CD4-positive, CD25-positive, alpha-beta regulatory T cell (primary cell): ENCODE results near the gene NUP85. TPM values are rescaled to one million over a fixed set of nuclear protein-coding genes. Genes with fewer than 3 reads are reported as not detected.
"Not testable (repeated sequence)": the region's sequence is repeated elsewhere in the genome, so short reads cannot be mapped to it uniquely, and the experiment has no call there.

Experiments used
- ATAC-seq, 2 donors: fragments of 150-1000 bp; cut with Tn5 transposase; one replicate each; pipeline ENCODE4 v1.10.0; 2021; ENCODE audit warnings: low read depth in 2 of 2, moderate number of reproducible peaks in 2 of 2, moderate library complexity in 1 of 2
- DNase-seq, 3 donors: peaks; one replicate each; pipeline versions ENCODE4 v3.0.0 to v3.0.0-alpha.2; 2012 to 2022; ENCODE audit warnings: mixed read lengths in 1 of 3
- H3K27ac ChIP-seq: one replicate; pipeline ENCODE4 v1.7.0; 2013; ENCODE audit warnings: mild to moderate bottlenecking, low read length; ENCODE audit not compliant: insufficient read depth, poor library complexity, severe bottlenecking
- H3K27me3 ChIP-seq: one replicate; pipeline ENCODE4 v1.7.0; 2013; ENCODE audit warnings: low read length; ENCODE audit not compliant: control insufficient read depth, insufficient read depth
- H3K36me3 ChIP-seq: one replicate; pipeline ENCODE4 v1.7.0; 2013; ENCODE audit warnings: mild to moderate bottlenecking, low read length, moderate library complexity; ENCODE audit not compliant: control insufficient read depth, insufficient read depth
- H3K4me1 ChIP-seq: 2 replicates; pipeline ENCODE4 v1.7.0; 2013; ENCODE audit warnings: mild to moderate bottlenecking, low read length; ENCODE audit not compliant: insufficient read depth, control insufficient read depth, poor library complexity, severe bottlenecking
- H3K4me3 ChIP-seq: one replicate; pipeline ENCODE4 v1.7.0; 2013; ENCODE audit warnings: low read depth, mild to moderate bottlenecking, low read length, moderate library complexity
- H3K9me3 ChIP-seq, 2 experiments: 1 replicate in 1 of 2; 2 replicates in 1 of 2; pipeline ENCODE4 v1.7.0; 2013; ENCODE audit warnings: low read length in 2 of 2, mild to moderate bottlenecking in 1 of 2, moderate library complexity in 1 of 2; ENCODE audit not compliant: control insufficient read depth in 2 of 2
- H3K27ac Mint-ChIP-seq, 3 donors: one replicate each; pipeline ENCODE4 v1.8.0; 2020 to 2022; ENCODE audit warnings: mild to moderate bottlenecking in 3 of 3, mixed read lengths in 3 of 3, moderate library complexity in 2 of 3
- H3K27me3 Mint-ChIP-seq: one replicate; pipeline ENCODE4 v1.8.0; 2022; ENCODE audit warnings: mild to moderate bottlenecking, mixed read lengths
- H3K36me3 Mint-ChIP-seq: one replicate; pipeline ENCODE4 v1.8.0; 2020; ENCODE audit warnings: mixed read lengths
- H3K4me1 Mint-ChIP-seq, 4 donors: one replicate each; pipeline ENCODE4 v1.8.0; 2020 to 2022; ENCODE audit warnings: mixed read lengths in 4 of 4, mild to moderate bottlenecking in 1 of 4
- H3K4me3 Mint-ChIP-seq, 4 donors: one replicate each; pipeline ENCODE4 v1.8.0; 2020 to 2022; ENCODE audit warnings: mild to moderate bottlenecking in 4 of 4, mixed read lengths in 4 of 4, moderate library complexity in 3 of 4
- H3K9me3 Mint-ChIP-seq, 7 donors: one replicate each; pipeline ENCODE4 v1.8.0; 2020 to 2022; ENCODE audit warnings: mixed read lengths in 7 of 7, mild to moderate bottlenecking in 3 of 7, moderate library complexity in 2 of 7
- polyA plus RNA-seq, 4 donors: library from polyadenylated mRNA; unstranded; fragments of 300-500 nt; fragmentation: Illumina TruSeq; gene quantifications; one replicate each; pipeline ENCODE4 v1.2.3, GENCODE V29; 2021
- total RNA-seq: library from RNA; stranded (reverse); gene quantifications from one replicate; pipeline ENCODE4 v1.2.3, GENCODE V29; 2022

NUP85 gene
- total and polyA plus RNA-seq, 5 donors from 2014 or later, result 31.1 to 79.5 (median 46.4) TPM

DNA sequence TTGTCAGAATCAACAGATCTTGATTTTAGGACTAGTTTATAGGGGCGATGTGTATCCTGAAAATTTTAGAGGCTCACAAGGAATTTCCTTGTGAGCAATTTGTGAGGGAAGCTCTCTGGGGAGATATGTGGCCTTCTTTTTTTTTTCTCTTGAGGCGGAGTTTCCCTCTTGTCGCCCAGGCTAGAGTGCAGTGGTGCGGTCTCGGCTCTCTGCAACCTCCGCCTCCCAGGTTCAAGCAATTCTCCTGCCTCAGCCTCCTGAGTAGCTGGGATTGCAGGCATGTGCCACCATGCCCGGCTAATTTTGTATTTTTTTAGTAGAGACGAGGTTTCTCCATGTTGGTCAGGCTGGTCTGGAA is 1.6 kb downstream of the NUP85 start:
- not testable (repeated sequence) for DNase-seq, H3K36me3 Mint-ChIP-seq, H3K9me3 Mint-ChIP-seq, H3K27me3 Mint-ChIP-seq, ATAC-seq, H3K27me3 ChIP-seq, H3K27ac ChIP-seq, H3K4me3 ChIP-seq, H3K9me3 ChIP-seq
- peaks cover 19% of the 10 kb centered on the region for H3K4me1 ChIP-seq
- Mint-ChIP-seq H3K4me1 (peaks cover 5 to 30% (median 18%) of the 10 kb centered on the region in 4 donors), H3K4me3 (peak overlapping the region; percentile 95 to 96 (median 96)), H3K27ac (peak overlapping the region in 2 of 3 donors; percentile 9 to 97)
- peaks cover 32% of the 10 kb centered on the region for H3K36me3 ChIP-seq

DNA sequence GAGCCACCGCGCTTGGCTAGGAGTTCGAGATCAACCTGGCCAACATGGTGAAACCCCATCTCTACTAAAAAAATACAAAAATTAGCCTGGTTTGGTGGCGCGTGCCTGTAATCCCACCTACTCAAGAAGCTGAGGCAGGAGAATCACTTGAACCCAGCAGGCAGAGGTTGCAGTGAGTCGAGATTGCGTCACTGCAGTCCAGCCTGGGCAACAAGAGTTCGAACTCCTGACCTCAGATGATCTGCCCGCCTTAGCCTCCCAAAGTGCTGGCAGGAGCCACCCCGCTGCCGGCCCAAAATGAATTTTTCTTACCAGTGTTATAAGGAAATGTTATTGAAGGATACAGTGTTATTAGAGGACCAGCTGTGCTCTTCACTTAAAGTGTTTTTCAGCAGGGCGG is 2.3 kb downstream of the NUP85 start:
- ATAC-seq (no peak), DNase-seq (no peak)
- Mint-ChIP-seq H3K4me1 (peaks cover 5 to 30% (median 18%) of the 10 kb centered on the region in 4 donors), H3K9me3 (no peaks in the 10 kb centered on the region), H3K4me3 (peak overlapping the region in 3 of 4 donors; percentile 38 to 76 (median 46)), H3K27me3 (no peaks in the 10 kb centered on the region), H3K27ac (peak overlapping the region in 1 of 3 donors; percentile 26), H3K36me3 (peaks cover 9% of the 10 kb centered on the region)
- Histone ChIP-seq H3K36me3 (peaks cover 38% of the 10 kb centered on the region), H3K4me1 (peaks cover 19% of the 10 kb centered on the region), H3K27me3 (no peaks in the 10 kb centered on the region), H3K4me3 (no peak overlapping the region), H3K27ac (no peak overlapping the region), H3K9me3 (no peaks in the 10 kb centered on the region)

DNA sequence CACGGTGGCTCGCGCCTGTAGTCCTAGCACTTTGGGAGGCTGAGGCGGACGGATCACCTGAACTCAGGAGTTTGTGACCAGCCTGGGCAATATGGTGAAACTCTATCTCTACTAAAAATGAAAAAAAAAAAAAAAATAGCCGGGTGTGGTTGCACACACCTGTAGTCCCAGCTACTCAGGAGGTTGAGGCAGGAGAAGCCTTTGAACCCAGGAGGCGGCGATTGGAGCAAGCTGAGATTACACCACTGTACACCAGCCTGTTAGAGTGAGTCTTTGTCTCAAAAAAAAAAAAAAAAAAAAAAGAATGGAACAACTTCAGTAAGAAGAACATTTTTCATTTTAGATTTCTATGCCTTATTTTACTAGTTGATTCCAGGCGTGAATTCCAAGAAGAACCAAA is 2.7 kb downstream of the NUP85 start:
- no peak for ATAC-seq

DNA sequence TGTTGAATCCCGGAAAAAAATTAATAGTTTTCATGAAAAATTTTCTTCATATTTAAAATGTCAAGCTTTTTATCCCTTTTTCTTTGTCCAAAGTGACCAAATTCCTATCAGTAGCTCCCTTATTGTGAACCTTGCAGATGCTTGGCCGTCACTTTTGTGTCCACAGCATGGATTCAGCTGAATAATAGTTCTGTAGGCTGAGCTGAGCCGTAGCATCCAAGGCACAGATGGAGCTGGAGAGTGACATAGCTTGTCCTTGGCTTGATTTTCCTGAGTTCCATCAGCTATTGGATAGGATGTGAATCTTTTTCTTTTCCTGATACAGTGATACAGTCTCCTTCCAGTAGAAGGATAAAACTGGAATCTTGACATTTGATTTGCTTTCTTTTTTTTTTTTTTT is 3.6 kb downstream of the NUP85 start:
- Mint-ChIP-seq H3K27ac (peak overlapping the region in 1 of 3 donors; percentile 54), H3K36me3 (peaks cover 15% of the 10 kb centered on the region), H3K4me1 (peaks cover 5 to 30% (median 18%) of the 10 kb centered on the region in 4 donors), H3K27me3 (no peaks in the 10 kb centered on the region), H3K9me3 (no peaks in the 10 kb centered on the region), H3K4me3 (peak overlapping the region in 2 of 4 donors; percentile 58 to 67)
- no peaks in the 10 kb centered on the region for H3K27me3 ChIP-seq
- peaks cover 18% of the 10 kb centered on the region for H3K4me1 ChIP-seq
- DNase-seq (no peak), ATAC-seq (no peak)
- H3K36me3 ChIP-seq, result peaks cover 48% of the 10 kb centered on the region
- H3K4me3 ChIP-seq, result no peak overlapping the region
- no peak overlapping the region for H3K27ac ChIP-seq
- H3K9me3 ChIP-seq, result no peaks in the 10 kb centered on the region

More for the DNA sequence above, 2.7 kb downstream of the NUP85 start:
- no peaks in the 10 kb centered on the region for H3K27me3 ChIP-seq
- DNase-seq, result no peak
- H3K36me3 ChIP-seq, result peaks cover 42% of the 10 kb centered on the region
- peaks cover 19% of the 10 kb centered on the region for H3K4me1 ChIP-seq
- H3K9me3 ChIP-seq, result no peaks in the 10 kb centered on the region
- H3K9me3 Mint-ChIP-seq, result no peaks in the 10 kb centered on the region
- peaks cover 5 to 30% (median 18%) of the 10 kb centered on the region in 4 donors for H3K4me1 Mint-ChIP-seq
- H3K27ac ChIP-seq, result no peak overlapping the region
- H3K27ac Mint-ChIP-seq, result peak overlapping the region in 2 of 3 donors; percentile 26 to 54
- peak overlapping the region in 2 of 4 donors; percentile 67 to 76 for H3K4me3 Mint-ChIP-seq
- no peak overlapping the region for H3K4me3 ChIP-seq
- H3K36me3 Mint-ChIP-seq, result peaks cover 13% of the 10 kb centered on the region
- no peaks in the 10 kb centered on the region for H3K27me3 Mint-ChIP-seq

DNA sequence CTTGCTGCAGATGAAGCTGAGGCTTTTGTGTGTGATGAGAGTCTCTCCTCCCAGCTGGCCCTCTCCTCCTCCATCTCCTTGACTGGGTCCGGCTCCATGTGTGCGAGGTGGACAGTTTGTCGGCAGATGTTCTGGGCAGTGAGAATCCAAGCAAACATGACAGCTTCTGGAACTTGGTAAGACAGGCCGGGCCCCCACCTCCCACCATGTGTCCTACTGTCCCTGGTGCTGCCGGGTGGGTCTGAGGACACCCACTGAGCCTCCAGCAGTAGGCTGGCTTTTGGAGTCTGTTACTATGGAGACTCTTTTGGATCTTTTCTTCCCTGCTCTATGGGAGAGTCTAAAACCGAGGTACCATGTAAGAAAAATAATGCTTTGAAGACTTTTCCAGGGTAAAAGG is 12.7 kb downstream of the NUP85 start:
- Mint-ChIP-seq H3K9me3 (no peaks in the 10 kb centered on the region), H3K4me1 (peaks cover 5 to 6% (median 6%) of the 10 kb centered on the region in 4 donors), H3K27ac (no peak overlapping the region), H3K4me3 (no peak overlapping the region), H3K27me3 (no peaks in the 10 kb centered on the region), H3K36me3 (peaks cover 39% of the 10 kb centered on the region)
- Histone ChIP-seq H3K4me1 (no peaks in the 10 kb centered on the region), H3K27me3 (no peaks in the 10 kb centered on the region), H3K4me3 (no peak overlapping the region), H3K9me3 (no peaks in the 10 kb centered on the region), H3K27ac (no peak overlapping the region), H3K36me3 (peaks cover 67% of the 10 kb centered on the region)
- ATAC-seq (no peak), DNase-seq (no peak)

DNA sequence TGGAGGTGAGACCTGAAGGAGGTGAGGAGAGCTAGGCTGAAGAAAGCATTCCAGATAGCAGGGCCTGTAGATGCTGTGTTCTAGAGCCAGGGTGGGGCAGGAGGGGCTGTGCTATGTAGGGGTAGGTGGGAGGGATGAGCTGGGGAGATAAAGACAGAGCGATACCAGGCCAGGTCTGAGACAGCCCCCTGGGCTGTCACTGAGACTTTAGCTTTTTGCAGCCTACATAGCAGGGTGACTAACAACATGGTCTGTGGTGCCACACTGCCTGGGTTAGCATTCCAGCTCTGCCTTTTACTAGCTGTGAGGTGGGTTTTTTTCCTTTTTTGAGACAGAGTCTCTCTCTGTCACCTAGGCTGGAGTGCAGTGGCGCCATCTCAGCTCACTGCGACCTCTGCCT is 14.3 kb downstream of the NUP85 start:
- no peak for DNase-seq
- Mint-ChIP-seq H3K4me1 (peaks cover 5 to 6% (median 6%) of the 10 kb centered on the region in 4 donors), H3K36me3 (peaks cover 37% of the 10 kb centered on the region), H3K4me3 (no peak overlapping the region), H3K27me3 (no peaks in the 10 kb centered on the region), H3K9me3 (no peaks in the 10 kb centered on the region), H3K27ac (peak overlapping the region in 1 of 3 donors; percentile 82)
- no peak overlapping the region for H3K27ac ChIP-seq
- H3K4me3 ChIP-seq, result no peak overlapping the region
- no peaks in the 10 kb centered on the region for H3K9me3 ChIP-seq
- no peaks in the 10 kb centered on the region for H3K4me1 ChIP-seq
- no peaks in the 10 kb centered on the region for H3K27me3 ChIP-seq
- H3K36me3 ChIP-seq, result peaks cover 61% of the 10 kb centered on the region
- no peak for ATAC-seq

DNA sequence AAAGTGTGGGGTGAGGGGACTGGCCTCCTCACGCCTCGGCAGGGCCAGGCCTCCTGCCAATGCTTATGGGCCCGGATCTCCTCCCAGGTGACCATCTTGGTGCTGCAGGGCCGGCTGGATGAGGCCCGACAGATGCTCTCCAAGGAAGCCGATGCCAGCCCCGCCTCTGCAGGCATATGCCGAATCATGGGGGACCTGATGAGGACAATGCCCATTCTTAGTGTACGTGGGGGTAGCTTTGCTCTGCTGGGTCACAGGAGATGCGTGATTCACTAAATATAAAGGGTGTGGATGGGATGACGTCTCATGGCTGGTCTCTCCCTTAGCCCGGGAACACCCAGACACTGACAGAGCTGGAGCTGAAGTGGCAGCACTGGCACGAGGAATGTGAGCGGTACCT is 19.5 kb downstream of the NUP85 start:
- H3K36me3 Mint-ChIP-seq, result peaks cover 29% of the 10 kb centered on the region
- peaks cover 0 to 4% (median 2%) of the 10 kb centered on the region in 4 donors for H3K4me1 Mint-ChIP-seq
- no peak overlapping the region for H3K27ac Mint-ChIP-seq
- DNase-seq, result no peak
- no peaks in the 10 kb centered on the region for H3K27me3 Mint-ChIP-seq
- no peaks in the 10 kb centered on the region for H3K9me3 Mint-ChIP-seq
- H3K4me3 Mint-ChIP-seq, result peak overlapping the region in 1 of 4 donors; percentile 32
- peaks cover 55% of the 10 kb centered on the region for H3K36me3 ChIP-seq
- H3K27me3 ChIP-seq, result no peaks in the 10 kb centered on the region
- H3K4me1 ChIP-seq, result no peaks in the 10 kb centered on the region
- no peak overlapping the region for H3K27ac ChIP-seq
- no peaks in the 10 kb centered on the region for H3K9me3 ChIP-seq
- ATAC-seq, result no peak
- H3K4me3 ChIP-seq, result no peak overlapping the region

DNA sequence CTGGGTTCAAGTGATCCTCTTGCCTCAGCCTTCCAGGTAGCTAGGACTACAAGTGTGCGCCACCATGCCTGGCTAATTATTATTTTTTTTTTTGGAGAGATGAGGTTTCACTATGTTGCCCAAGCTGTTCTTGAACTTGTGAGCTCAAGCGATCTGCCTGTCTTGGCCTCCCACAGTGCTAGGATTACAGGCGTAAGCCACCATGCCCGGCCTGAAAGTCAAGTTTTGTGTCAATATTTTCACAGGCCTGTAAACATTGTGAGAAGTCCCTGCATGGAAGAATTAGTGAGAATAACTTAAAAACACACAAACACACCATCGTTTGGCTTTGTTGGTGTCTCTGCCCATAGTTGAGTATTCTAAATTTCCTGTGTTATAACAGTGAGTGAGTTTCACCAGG is 22.2 kb downstream of the NUP85 start:
- no peaks in the 10 kb centered on the region for H3K4me1 ChIP-seq
- H3K36me3 ChIP-seq, result peaks cover 75% of the 10 kb centered on the region
- DNase-seq (no peak), ATAC-seq (no peak)
- H3K4me3 ChIP-seq, result no peak overlapping the region
- Mint-ChIP-seq H3K27ac (no peak overlapping the region), H3K4me3 (no peak overlapping the region), H3K9me3 (no peaks in the 10 kb centered on the region), H3K4me1 (no peaks in the 10 kb centered on the region), H3K27me3 (no peaks in the 10 kb centered on the region), H3K36me3 (peaks cover 31% of the 10 kb centered on the region)
- no peaks in the 10 kb centered on the region for H3K27me3 ChIP-seq
- H3K9me3 ChIP-seq, result no peaks in the 10 kb centered on the region
- no peak overlapping the region for H3K27ac ChIP-seq
